MM.1S (cell line): ENCODE measurements around the gene TOR4A.
"Not testable (repeated sequence)": the region's sequence is repeated elsewhere in the genome, so short reads cannot be mapped to it uniquely, and the experiment has no call there.

ENCODE experiments used
- DNase-seq: peaks from one replicate; pipeline ENCODE4 v3.0.0-alpha.2; 2015
- H2AFZ ChIP-seq: fragments of 300-600 bp; sonication (generic); 2 replicates; pipeline ENCODE4 v1.6.0; 2016; ENCODE audit warnings: antibody characterized with exemption, low read length
- H3F3A ChIP-seq: fragments of 300-600 bp; sonication (generic); 2 replicates; pipeline ENCODE4 v1.6.1; 2016; ENCODE audit warnings: mild to moderate bottlenecking, antibody characterized with exemption, low read length, moderate library complexity, mixed read lengths; ENCODE audit not compliant: insufficient read depth
- H3K27ac ChIP-seq: fragments of 300-600 bp; sonication (generic); 2 replicates; pipeline ENCODE4 v1.5.1; 2016; ENCODE audit warnings: mild to moderate bottlenecking, low read length
- H3K27me3 ChIP-seq: fragments of 300-600 bp; sonication (generic); replicated peaks from 2 replicates; pipeline ENCODE4 v1.6.0; 2016; ENCODE audit warnings: low read length; ENCODE audit not compliant: insufficient read depth
- H3K36me3 ChIP-seq: fragments of 300-600 bp; sonication (generic); replicated peaks from 2 replicates; pipeline ENCODE4 v1.6.1; 2016; ENCODE audit warnings: mild to moderate bottlenecking, low read length, mixed read lengths; ENCODE audit not compliant: insufficient read depth
- H3K4me1 ChIP-seq: fragments of 300-600 bp; sonication (generic); 2 replicates; pipeline ENCODE4 v1.6.1; 2016; ENCODE audit warnings: low read length, mixed read lengths
- H3K4me2 ChIP-seq: fragments of 300-600 bp; sonication (generic); 2 replicates; pipeline ENCODE4 v1.6.0; 2016; ENCODE audit warnings: low read depth, low read length
- H3K4me3 ChIP-seq: fragments of 300-600 bp; sonication (generic); 2 replicates; pipeline ENCODE4 v1.5.1; 2016; ENCODE audit warnings: low read length, mixed read lengths
- H3K79me2 ChIP-seq: fragments of 300-600 bp; sonication (generic); 2 replicates; pipeline ENCODE4 v1.6.1; 2016; ENCODE audit warnings: mixed run types, low read length, mixed read lengths
- H3K9ac ChIP-seq: fragments of 300-600 bp; sonication (generic); 2 replicates; pipeline ENCODE4 v1.6.1; 2016; ENCODE audit warnings: low read length, mixed read lengths
- H3K9me2 ChIP-seq: fragments of 300-600 bp; sonication (generic); replicated peaks from 2 replicates; pipeline ENCODE4 v1.6.1; 2016; ENCODE audit warnings: mild to moderate bottlenecking, low read length, mixed read lengths; ENCODE audit not compliant: insufficient read depth
- H3K9me3 ChIP-seq: fragments of 300-600 bp; sonication (generic); replicated peaks from 2 replicates; pipeline ENCODE4 v1.6.1; 2016; ENCODE audit warnings: mild to moderate bottlenecking, low read length, mixed read lengths; ENCODE audit not compliant: insufficient read depth
- H4K20me1 ChIP-seq: fragments of 300-600 bp; sonication (generic); 2 replicates; pipeline ENCODE4 v1.6.1; 2016; ENCODE audit warnings: mild to moderate bottlenecking, low read length, moderate library complexity, mixed read lengths; ENCODE audit not compliant: insufficient read depth
- CTCF ChIP-seq: fragments of 300-600 bp; sonication (generic); IDR thresholded peaks from 2 replicates; pipeline ENCODE4 v1.5.1; 2016; ENCODE audit warnings: antibody characterized with exemption, low read length, mixed read lengths
- EZH2 ChIP-seq: fragments of 300-600 bp; sonication (generic); optimal IDR thresholded peaks from 2 replicates; pipeline ENCODE3; 2017; ENCODE audit warnings: low read depth, mild to moderate bottlenecking, antibody characterized with exemption, low read length, mixed read lengths
- EZH2phosphoT487 ChIP-seq: fragments of 300-600 bp; sonication (generic); IDR thresholded peaks from 2 replicates; pipeline ENCODE4 v1.6.1; 2018; ENCODE audit warnings: antibody characterized with exemption, low read length

Gene TOR4A

GRCh38 chr9:137237759-137238726 is 39.5 kb upstream of the TOR4A start:
- Histone ChIP-seq H2AFZ (no peak overlapping the region), H3K9me2 (no peaks in the 10 kb centered on the region), H3K9ac (no peak overlapping the region), H3F3A (peaks cover 17% of the 10 kb centered on the region; the same call in 1 of the 2 replicates), H3K4me3 (no peak overlapping the region), H3K36me3 (no peaks in the 10 kb centered on the region; the same call in 1 of the 2 replicates), H3K9me3 (no peaks in the 10 kb centered on the region), H4K20me1 (peaks cover 12% of the 10 kb centered on the region), H3K27ac (no peak overlapping the region), H3K79me2 (peaks cover 29% of the 10 kb centered on the region), H3K4me2 (no peak overlapping the region), H3K27me3 (peaks cover 27% of the 10 kb centered on the region), H3K4me1 (peaks cover 19% of the 10 kb centered on the region; the same call in 1 of the 2 replicates)
- DNase-seq: no peak
- TF ChIP-seq EZH2: no peak
- TF ChIP-seq CTCF: no peak
- no peak for TF ChIP-seq EZH2phosphoT487

GRCh38 chr9:137239541-137240200 is 37.9 kb upstream of the TOR4A start:
- not testable (repeated sequence) for DNase-seq, H3K9me3 ChIP-seq, H3K9me2 ChIP-seq, H3K36me3 ChIP-seq
- H4K20me1 ChIP-seq: peaks cover 16% of the 10 kb centered on the region
- peak overlapping the region; percentile 83 for H3K4me2 ChIP-seq
- peak overlapping the region; percentile 93 for H3K4me3 ChIP-seq
- peaks cover 19% of the 10 kb centered on the region; the same call in 1 of the 2 replicates for H3K4me1 ChIP-seq
- peaks cover 15% of the 10 kb centered on the region for H3K27me3 ChIP-seq
- peaks cover 28% of the 10 kb centered on the region; the same call in 1 of the 2 replicates for H3F3A ChIP-seq
- peaks cover 31% of the 10 kb centered on the region for H3K79me2 ChIP-seq
- H3K27ac ChIP-seq: peak overlapping the region; percentile 92; the same call in 1 of the 2 replicates
- H3K9ac ChIP-seq: peak overlapping the region; percentile 83
- H2AFZ ChIP-seq: peak overlapping the region; percentile 86

GRCh38 chr9:137240318-137240840 is 37.1 kb upstream of the TOR4A start:
- peaks cover 19% of the 10 kb centered on the region; the same call in 1 of the 2 replicates for H3K4me1 ChIP-seq
- peaks cover 8% of the 10 kb centered on the region for H3K27me3 ChIP-seq
- H3K9me2 ChIP-seq: no peaks in the 10 kb centered on the region
- H4K20me1 ChIP-seq: peaks cover 16% of the 10 kb centered on the region
- H3K27ac ChIP-seq: peak overlapping the region; percentile 92
- H3K36me3 ChIP-seq: no peaks in the 10 kb centered on the region; the same call in 1 of the 2 replicates
- H2AFZ ChIP-seq: peak overlapping the region; percentile 86
- TF ChIP-seq CTCF (peak; percentile 29), EZH2 (no peak), EZH2phosphoT487 (no peak)
- H3K9ac ChIP-seq: peak overlapping the region; percentile 83
- H3K9me3 ChIP-seq: no peaks in the 10 kb centered on the region
- H3F3A ChIP-seq: peaks cover 28% of the 10 kb centered on the region; the same call in 1 of the 2 replicates
- H3K4me3 ChIP-seq: peak overlapping the region; percentile 93
- H3K4me2 ChIP-seq: peak overlapping the region; percentile 83
- DNase-seq: peak; percentile 70
- H3K79me2 ChIP-seq: peaks cover 31% of the 10 kb centered on the region
